A549 treated with Mapracorat at 1 μM for 4 hours (cell line): ENCODE measurements around the gene PLCB1. TPM values are rescaled to one million over a fixed set of nuclear protein-coding genes. Genes with fewer than 3 reads are reported as not detected.

ENCODE experiments used
- total RNA-seq: library from RNA; stranded (reverse); fragments of 200-300 nt; extraction: Qiagen RNA extraction; gene quantifications from 5 replicates; pipeline ENCODE4 v1.2.3, GENCODE V29; 2022

Gene PLCB1
- 0.39 to 1.2 TPM (median 0.42 TPM) in 5 replicates for total RNA-seq

DNA sequence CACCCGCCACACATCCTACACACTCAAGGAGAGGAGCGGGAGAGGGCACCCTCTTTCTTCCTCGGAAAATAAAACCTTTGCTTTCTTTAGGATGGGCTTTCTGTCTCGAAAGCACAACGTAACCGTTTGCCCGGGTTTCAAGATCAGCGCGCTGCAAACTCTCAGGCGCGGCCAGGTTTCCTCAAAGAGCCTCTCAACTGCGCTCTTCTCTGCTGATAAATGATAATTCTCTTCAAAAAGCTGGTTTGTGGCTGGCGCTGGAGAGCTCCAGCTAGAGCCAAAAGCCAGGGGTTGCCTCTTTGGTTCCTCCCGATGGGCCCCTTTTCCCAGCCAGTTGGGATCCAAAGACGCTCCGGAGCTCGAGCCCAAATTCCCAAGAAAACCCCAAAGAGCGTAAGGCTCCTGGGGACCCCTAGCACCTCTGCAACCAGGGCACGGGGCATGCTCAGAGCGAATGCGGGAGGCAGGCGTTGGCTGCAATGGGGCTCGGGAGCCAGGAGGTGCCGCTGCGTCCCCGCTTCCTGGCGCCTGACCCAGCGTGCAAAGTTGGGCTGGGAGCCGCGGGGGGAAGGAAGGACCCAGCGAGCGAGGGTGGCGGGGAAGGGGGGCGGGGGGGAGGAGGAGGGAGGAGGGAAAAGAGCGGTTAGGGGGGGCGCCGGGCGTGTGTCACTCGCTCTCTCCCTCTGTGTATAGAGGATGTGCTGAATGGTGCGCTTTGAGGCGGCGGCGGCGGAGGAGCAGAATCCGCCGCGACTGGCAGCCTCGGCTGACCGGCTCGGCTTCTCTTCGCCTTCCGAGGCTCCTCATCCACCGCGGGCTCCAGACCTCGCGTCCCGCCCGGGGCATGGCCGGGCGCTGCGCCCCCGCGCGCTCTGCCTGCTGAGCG is at the start of gene PLCB1:
TSS of gene PLCB1 (plus strand) at position 669 of the 886 bp plus-strand sequence. CDS start 386 bp downstream, outside the sequence.

Other genes with a start within 250 kb of the PLCB1 start
- not detected in 5 replicates for gene HAO1, start 191.8 kb upstream of the PLCB1 start, total RNA-seq
- gene TMX4, start 112.5 kb upstream of the PLCB1 start, total RNA-seq: 13.9 to 16.2 TPM (median 15.7 TPM) in 5 replicates